ENCODE results near the gene CCDC71L.

The CCDC71L gene

DNA sequence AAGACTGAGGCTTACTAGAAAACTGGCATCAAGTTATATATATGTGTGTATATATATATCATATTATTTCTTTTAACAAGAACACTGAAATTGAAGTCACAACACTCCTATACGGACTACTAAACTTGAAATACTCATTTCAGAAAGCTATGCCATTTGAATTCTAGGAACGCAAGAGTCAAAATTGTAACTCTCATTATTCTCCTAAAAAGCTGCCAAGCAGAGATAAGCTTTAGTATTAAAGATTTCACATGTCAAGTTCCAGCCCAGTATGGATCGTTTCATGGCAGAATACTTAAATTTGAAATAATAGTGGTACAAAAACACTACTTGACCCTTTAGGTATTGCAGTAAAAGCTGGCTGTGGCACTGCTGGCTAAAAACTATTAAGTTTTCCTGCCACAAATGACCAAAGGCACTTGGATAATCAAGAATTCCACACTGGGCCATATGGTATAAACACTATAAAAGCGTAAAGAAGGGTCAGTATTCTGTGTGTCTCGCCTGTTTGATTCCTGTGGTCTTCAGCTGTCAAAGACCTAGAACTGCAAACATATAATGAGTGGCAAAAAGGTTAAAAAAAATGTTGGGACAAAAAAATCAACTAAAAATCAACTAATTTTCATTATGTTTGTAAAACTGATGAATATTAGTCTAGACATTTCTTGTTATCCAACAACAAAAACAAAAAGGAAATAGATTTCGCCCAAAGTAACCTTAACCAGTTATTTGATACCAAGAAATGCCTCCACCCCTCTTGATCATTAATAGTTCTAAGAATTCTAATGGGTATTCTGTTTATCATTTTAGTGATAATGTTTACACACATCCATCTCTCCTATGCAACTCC, 2.4 kb downstream of the CCDC71L start:
- no peak for DNase-seq

DNA sequence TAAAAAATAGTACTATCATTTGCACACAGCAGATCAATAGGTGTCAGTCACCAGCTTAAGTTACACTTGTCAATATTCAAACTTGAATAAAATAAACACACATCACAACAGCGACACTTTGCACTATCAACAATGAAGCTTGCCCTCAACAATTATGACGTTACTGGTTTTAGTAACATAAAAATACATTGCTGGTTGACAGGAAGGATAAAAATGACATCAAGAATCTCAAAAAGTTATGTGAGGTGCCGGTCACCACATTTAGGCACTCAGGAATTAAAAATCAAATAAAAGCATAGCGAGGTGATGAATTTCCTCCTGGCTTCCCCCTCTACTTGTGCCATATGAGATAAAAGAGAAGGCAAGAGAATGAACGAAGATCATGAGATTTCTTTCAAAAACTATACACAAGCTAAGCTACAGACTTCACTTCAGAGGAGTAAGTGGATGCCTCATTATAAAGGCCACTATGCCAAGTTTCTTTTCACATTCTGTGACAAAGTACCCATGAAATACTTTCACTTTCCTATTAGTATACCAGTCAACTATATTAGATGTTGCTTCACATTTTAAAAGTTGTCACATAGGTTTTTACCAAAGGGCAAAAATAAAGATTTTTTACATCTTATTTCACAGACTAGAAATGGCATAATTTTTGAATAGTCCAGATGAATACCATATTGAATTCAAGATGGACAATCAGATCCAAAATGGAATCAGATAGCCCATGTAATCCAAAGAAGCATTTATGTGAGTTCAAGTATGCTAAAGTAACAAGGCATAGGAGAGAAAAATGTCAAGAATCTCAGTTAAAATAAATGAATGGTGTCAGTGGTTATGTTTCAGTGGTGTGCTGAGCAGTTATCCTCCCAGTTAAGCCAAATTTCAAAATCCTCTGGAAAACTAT, 3.6 kb downstream of the CCDC71L start:
- no peak for DNase-seq

DNA sequence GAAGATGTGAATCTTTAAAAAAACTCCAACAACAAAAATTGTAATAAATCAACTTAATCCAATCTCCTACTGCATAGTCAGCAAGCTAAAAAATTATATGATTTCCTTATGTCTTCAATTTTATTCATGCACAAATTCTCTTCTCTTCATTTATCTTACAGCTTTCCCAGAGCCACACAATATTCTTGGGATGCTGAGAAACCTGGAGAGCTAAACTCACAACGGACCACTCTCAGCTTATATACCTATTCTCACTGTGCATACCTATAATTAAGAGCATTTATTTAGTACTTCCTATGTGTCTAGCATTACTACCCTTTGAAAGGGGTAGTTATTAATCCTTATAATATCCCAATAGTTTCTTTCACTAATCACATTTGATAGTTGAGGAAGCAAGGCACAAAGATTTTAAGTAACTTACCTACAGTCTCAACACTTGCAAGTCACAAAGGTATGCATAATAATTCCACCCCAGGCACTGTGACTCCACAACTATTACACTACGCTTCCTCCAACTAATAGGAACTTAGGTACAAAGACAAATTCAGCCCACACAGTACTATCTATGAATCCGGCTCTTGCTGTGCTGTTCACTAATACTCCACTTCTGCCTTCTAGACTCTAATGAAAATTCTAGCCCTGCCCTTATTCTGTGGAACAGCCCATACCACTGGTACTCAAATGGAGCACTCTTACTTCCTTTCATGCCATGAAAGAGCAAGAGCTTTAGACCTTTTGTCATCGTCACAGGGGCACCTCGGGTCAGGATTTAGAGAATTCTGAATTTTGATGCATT, 5.1 kb downstream of the CCDC71L start:
- DNase-seq: no peak

GRCh38 chr7:106653488-106653887, 7.5 kb downstream of the CCDC71L start:
- no peak for DNase-seq

DNA sequence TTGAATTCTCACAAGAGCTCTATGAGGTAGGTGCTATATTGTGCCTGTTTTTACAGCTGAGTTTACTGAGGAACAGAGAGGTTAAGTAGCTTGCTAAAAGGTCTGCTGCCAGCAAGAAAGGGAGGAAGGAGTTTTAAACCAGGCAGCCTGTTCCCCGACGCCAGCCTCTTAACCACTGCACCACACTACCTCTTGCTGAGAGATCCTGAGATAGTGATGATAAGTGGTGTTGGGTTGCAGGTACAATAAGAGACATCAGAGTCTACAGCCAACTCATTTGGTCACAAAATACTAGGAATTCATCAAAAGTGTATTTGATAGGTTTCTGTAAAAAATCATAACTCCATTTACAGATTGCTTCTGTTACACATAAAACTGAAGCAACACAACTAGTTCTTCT, 8.0 kb downstream of the CCDC71L start:
- DNase-seq: no peak

DNA sequence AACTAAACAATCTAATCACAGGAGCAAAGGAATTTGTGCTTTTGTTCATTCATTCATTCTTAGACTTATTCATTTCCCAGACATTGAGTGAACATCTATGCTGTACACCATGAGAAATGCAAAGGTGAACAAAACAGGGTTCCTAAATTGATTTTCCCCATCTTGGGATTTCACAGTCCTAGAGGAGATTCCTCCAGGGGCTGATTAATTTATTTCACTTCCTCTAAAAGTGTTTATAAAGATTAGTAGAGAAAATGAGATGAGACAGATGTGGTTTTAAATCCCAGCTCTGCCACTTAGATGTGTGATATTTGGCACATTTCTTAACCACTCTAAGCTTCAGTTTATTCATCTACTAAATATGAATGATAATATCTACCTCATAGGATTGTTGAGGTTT, 8.9 kb downstream of the CCDC71L start:
- no peak for DNase-seq

DNA sequence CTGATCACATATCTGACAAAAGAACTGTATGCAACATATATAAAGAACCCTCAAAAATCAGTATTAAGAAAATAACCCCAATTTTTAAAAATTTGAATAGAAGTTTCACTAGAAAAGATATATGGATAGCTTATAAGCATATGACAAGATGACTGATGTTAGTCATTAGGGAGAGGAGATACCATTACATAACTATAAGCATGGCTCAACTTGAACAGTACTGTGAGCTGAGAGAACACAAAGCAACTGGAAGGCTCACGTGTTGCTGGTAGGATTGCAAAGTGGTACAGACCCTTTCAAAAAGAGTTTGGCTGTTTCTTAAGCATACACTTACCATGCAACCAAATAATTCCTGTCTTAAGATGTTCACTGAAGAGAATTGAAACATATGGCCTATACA, 14.7 kb downstream of the CCDC71L start:
- DNase-seq: no peak

DNA sequence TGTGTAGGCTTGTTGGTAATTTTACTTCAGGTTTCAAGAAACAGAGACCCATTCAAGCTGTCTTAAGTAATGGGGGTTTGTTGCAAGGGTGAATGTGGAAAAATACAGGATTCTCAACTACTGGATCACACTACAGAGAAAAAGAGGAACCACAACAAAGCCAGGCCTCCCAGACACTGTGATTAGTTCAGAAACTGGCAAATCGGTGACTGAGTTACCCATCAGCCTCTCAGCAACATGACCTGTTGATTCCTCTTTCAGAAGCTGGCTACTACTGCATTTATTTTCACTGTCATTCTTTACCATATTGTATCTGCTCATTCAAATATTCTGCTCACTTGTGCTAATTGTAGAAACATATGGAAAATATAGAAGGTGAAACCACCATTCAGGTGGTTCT, 16.0 kb downstream of the CCDC71L start:
- no peak for DNase-seq

DNA sequence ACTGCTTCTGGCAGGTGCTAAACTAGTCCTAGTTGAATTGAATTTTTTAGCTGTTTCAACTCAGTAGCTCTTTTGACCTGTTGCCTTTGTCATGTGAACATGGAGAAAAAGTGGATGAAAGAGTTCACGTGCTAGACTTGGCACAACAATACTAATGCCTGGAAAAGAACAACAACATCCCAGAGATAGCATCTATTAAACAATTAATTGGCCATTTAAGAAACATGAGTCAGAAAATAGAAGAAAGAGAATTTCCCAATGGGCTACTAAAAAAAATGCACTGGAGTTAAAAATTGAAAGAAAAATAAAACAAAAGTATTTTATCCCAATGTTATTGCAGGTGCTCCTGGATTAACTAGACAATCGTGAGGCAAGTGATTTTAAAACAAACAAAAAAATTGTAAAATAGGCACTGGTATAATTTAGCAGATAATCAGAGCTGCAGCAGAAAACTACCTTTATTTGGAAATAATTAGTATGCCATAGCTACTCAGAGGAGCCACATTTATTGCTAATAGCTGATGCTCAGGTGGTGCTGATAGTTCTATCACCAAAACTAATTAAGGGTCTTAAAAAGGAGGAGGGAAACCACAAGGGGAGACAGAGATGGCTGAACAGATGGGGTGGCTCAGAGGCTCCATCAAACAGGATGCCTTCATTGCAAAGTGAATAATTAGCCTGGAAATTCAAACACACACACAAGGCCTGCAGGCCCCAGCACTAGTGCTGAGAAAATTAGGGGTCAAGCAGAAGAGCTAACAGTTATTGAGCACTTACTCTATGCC, 17.6 kb downstream of the CCDC71L start:
- DNase-seq: no peak

- DNase-seq: no peak
Observed at GRCh38 chr7:106641416-106641815, 19.5 kb downstream of the CCDC71L start.

GRCh38 chr7:106640368-106641141, 20.4 kb downstream of the CCDC71L start:
- DNase-seq: no peak

- DNase-seq: no peak
Observed at GRCh38 chr7:106639476-106640334, 21.3 kb downstream of the CCDC71L start.

GRCh38 chr7:106635411-106635810, 25.5 kb downstream of the CCDC71L start:
- DNase-seq: no peak

GRCh38 chr7:106634958-106635357, 26.0 kb downstream of the CCDC71L start:
- DNase-seq: no peak

GRCh38 chr7:106630648-106631047, 30.3 kb downstream of the CCDC71L start:
- no peak for DNase-seq

- DNase-seq: no peak
Observed at GRCh38 chr7:106629516-106629915, 31.4 kb downstream of the CCDC71L start.

GRCh38 chr7:106626376-106627164, 34.4 kb downstream of the CCDC71L start:
- no peak for DNase-seq

GRCh38 chr7:106625678-106626301, 35.2 kb downstream of the CCDC71L start:
- no peak for DNase-seq

DNA sequence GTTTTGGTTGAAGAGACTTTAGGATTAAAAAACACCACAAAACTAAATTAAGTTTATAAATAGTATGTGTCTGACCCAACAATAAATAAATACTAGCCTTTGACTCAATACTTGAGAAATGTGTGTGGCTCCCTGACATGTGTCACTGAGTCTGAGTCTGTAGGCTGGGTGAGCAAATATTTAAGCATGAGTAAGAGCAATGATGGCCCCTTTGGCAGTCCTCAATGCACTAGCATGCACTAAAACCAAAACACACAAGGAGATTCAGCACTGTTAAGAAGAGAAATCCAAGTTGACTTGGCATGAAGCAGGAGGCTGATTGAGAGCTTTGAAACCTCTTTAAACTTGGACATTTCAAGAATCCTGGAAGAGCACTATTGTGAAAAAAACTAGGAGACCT, 37.1 kb downstream of the CCDC71L start:
- no peak for DNase-seq
